A549 (cell line): ENCODE measurements around the gene ARHGEF6. TPM values are rescaled to one million over a fixed set of nuclear protein-coding genes. Genes with fewer than 3 reads are reported as not detected.

Source experiments
- ATAC-seq, 2 experiments: fragments of 200-7000 bp in 1 of 2; fragments of >200 bp in 1 of 2; cut with Nextera tagmentation in 1 of 2; cut with Tn5 transposase in 1 of 2; 3 replicates each; pipeline versions ENCODE4 v1.8.0 to v1.9.1; 2018 to 2020; ENCODE audit warnings: mild to moderate bottlenecking in 1 of 2, moderate library complexity in 1 of 2
- CTCF ChIA-PET: fragments of 300-600 bp; sonication (Branson Sonifier 250); formaldehyde crosslinking; extraction: SDS; loops from one replicate; lab custom pipeline; 2021; ENCODE audit warnings: antibody characterized with exemption, inconsistent platforms; lab: Yijun Ruan, JAX
- POLR2A ChIA-PET: fragments of 350-600 bp; formaldehyde crosslinking; extraction: SDS; loops from one replicate; lab custom pipeline; 2021; ENCODE audit warnings: antibody characterized with exemption, inconsistent platforms; lab: Yijun Ruan, JAX
- DNase-seq, 2 experiments: peaks; one replicate each; pipeline versions ENCODE4 v3.0.0 to v3.0.0-alpha.2; 2011 to 2016; ENCODE audit warnings: low read depth in 1 of 2, low spot score in 1 of 2
- FAIRE-seq: peaks from 2 replicates; lab custom pipeline; 2011; peaks lifted over from hg19 to GRCh38; lab: Jason Lieb, UNC
- H3K27ac ChIP-seq, 2 experiments: fragments of >200 bp; sonication (Bioruptor Twin); formaldehyde crosslinking; 3 replicates each; pipeline ENCODE4 v1.5.1; 2016 to 2017
- H3K4me1 ChIP-seq: fragments of >200 bp; sonication (Bioruptor Twin); formaldehyde crosslinking; 3 replicates; pipeline ENCODE4 v1.6.1; 2016
- H3K4me2 ChIP-seq: fragments of >200 bp; sonication (Bioruptor Twin); formaldehyde crosslinking; 3 replicates; pipeline ENCODE4 v1.6.1; 2016
- H3K4me3 ChIP-seq: fragments of >200 bp; sonication (Bioruptor Twin); formaldehyde crosslinking; 3 replicates; pipeline ENCODE4 v1.5.1; 2016
- H3K9me3 ChIP-seq: fragments of >200 bp; sonication (Bioruptor Twin); formaldehyde crosslinking; 3 replicates; pipeline ENCODE4 v1.6.1; 2016
- CBX2 ChIP-seq: fragments of 200-600 bp; sonication (generic); IDR thresholded peaks from 2 replicates; pipeline ENCODE4 v1.6.1; 2016; ENCODE audit warnings: low read depth, mild to moderate bottlenecking, borderline replicate concordance
- CHD4 ChIP-seq: fragments of 200-600 bp; sonication (generic); IDR thresholded peaks from 2 replicates; pipeline ENCODE4 v1.6.1; 2016; ENCODE audit warnings: antibody characterized with exemption, mild to moderate bottlenecking, borderline replicate concordance
- EHF ChIP-seq: fragments of 250-450 bp; sonication (Bioruptor Pico); IDR thresholded peaks from 2 replicates; pipeline ENCODE4 v1.5.0; 2020; ENCODE audit warnings: mild to moderate bottlenecking
- EHMT2 ChIP-seq: fragments of 200-600 bp; sonication (generic); IDR thresholded peaks from 2 replicates; pipeline ENCODE4 v1.6.1; 2016; ENCODE audit warnings: antibody characterized with exemption, low read depth, mild to moderate bottlenecking, moderate library complexity
- FOXS1 ChIP-seq: fragments of 250-450 bp; sonication (Bioruptor Pico); IDR thresholded peaks from 2 replicates; pipeline ENCODE4 v1.5.0; 2020; ENCODE audit warnings: mild to moderate bottlenecking, moderate library complexity
- HDAC2 ChIP-seq: fragments of 200-600 bp; sonication (generic); IDR thresholded peaks from 2 replicates; pipeline ENCODE4 v1.6.1; 2016
- HEYL ChIP-seq: fragments of 250-450 bp; sonication (Bioruptor Pico); IDR thresholded peaks from 2 replicates; pipeline ENCODE4 v1.8.0; 2021; ENCODE audit warnings: mild to moderate bottlenecking, moderate library complexity
- HOXB13 ChIP-seq: fragments of 250-450 bp; sonication (Bioruptor Pico); IDR thresholded peaks from 2 replicates; pipeline ENCODE4 v1.5.0; 2020; ENCODE audit warnings: low read depth, mild to moderate bottlenecking, moderate library complexity
- JUN ChIP-seq, 2 experiments: fragments of >200 bp; sonication (Bioruptor Twin); formaldehyde crosslinking; IDR thresholded peaks; 2 replicates in 1 of 2; 3 replicates in 1 of 2; pipeline ENCODE4 v1.6.1; 2016 to 2017
- KDM5A ChIP-seq: fragments of 200-600 bp; sonication (generic); IDR thresholded peaks from 2 replicates; pipeline ENCODE4 v1.6.1; 2016; ENCODE audit warnings: antibody characterized with exemption, mild to moderate bottlenecking
- MAFK ChIP-seq: fragments of 450-650 bp; IDR thresholded peaks from 2 replicates; pipeline ENCODE4 v1.6.1; 2014; ENCODE audit not compliant: partially characterized antibody
- MYC ChIP-seq: IDR thresholded peaks from 2 replicates; pipeline ENCODE4 v1.6.1; 2012; ENCODE audit warnings: mild to moderate bottlenecking, inconsistent platforms, low read length, improper control_type of control experiment, borderline replicate concordance
- NFE2L2 ChIP-seq: fragments of 150-350 bp; conservative IDR thresholded peaks from 2 replicates; pipeline ENCODE4 v1.6.1; 2014; ENCODE audit warnings: low read length
- POLR2A ChIP-seq: IDR thresholded peaks from 2 replicates; pipeline ENCODE4 v1.6.1; 2012; ENCODE audit warnings: mild to moderate bottlenecking, low read length
- POLR2AphosphoS2 ChIP-seq: conservative IDR thresholded peaks from 2 replicates; pipeline ENCODE4 v1.6.1; 2012; ENCODE audit warnings: low read length, improper control_type of control experiment, inconsistent platforms
- RNF2 ChIP-seq: fragments of 200-600 bp; sonication (generic); IDR thresholded peaks from 2 replicates; pipeline ENCODE4 v1.6.1; 2016; ENCODE audit warnings: low read depth, mild to moderate bottlenecking, antibody characterized with exemption, moderate library complexity, borderline replicate concordance
- SREBF2 ChIP-seq: fragments of 450-650 bp; IDR thresholded peaks from 2 replicates; pipeline ENCODE4 v1.6.1; 2014; ENCODE audit warnings: mild to moderate bottlenecking, moderate library complexity
- TFCP2L1 ChIP-seq: fragments of 250-450 bp; sonication (Bioruptor Pico); IDR thresholded peaks from 2 replicates; pipeline ENCODE4 v1.5.0; 2021; ENCODE audit warnings: mild to moderate bottlenecking
- TP53 ChIP-seq: fragments of 250-450 bp; sonication (Bioruptor Pico); IDR thresholded peaks from 2 replicates; pipeline ENCODE4 v1.5.0; 2021; ENCODE audit warnings: mild to moderate bottlenecking, moderate library complexity
- ZC3H11A ChIP-seq: fragments of 450-650 bp; IDR thresholded peaks from 2 replicates; pipeline ENCODE4 v1.6.1; 2014; ENCODE audit warnings: antibody characterized with exemption, mild to moderate bottlenecking
- ZFP36 ChIP-seq: fragments of 450-650 bp; IDR thresholded peaks from 2 replicates; pipeline ENCODE4 v1.6.1; 2014; ENCODE audit warnings: borderline replicate concordance; ENCODE audit not compliant: partially characterized antibody
- ZSCAN20 ChIP-seq: fragments of 250-450 bp; sonication (Bioruptor Pico); IDR thresholded peaks from 2 replicates; pipeline ENCODE4 v1.8.0; 2022; ENCODE audit warnings: mild to moderate bottlenecking, moderate library complexity
- WGBS: methylation state at CpG from one replicate; pipeline ENCODE4 v1.1.6; 2017; ENCODE audit errors: missing lambda C conversion rate; 5-methylcytosine and 5-hydroxymethylcytosine counted together
- polyA plus RNA-seq, 4 experiments: library from polyadenylated mRNA; depleted of rRNA in 3 of 4; stranded (reverse); fragments of >200 nt; fragmentation: RNase III in 1 of 4; extraction: RNeasy Plus Mini Kit Qiagen cat#74134 plus additional on column Dnase treatment in 1 of 4; gene quantifications; 2 replicates in 3 of 4; 3 replicates in 1 of 4; pipeline ENCODE4 v1.2.3, GENCODE V29; 2011 to 2017
- TF ChIP-seq, protein P1 (sequence below): IDR thresholded peaks from 2 replicates; pipeline ENCODE4 v1.6.1; 2012
- TF ChIP-seq, protein P2 (sequence below): fragments of 150-350 bp; IDR thresholded peaks from 2 replicates; pipeline ENCODE4 v1.6.1; 2014; ENCODE audit warnings: low read depth, mild to moderate bottlenecking, low read length
- TF ChIP-seq, protein P3 (sequence below): IDR thresholded peaks from 2 replicates; pipeline ENCODE4 v1.6.1; 2012; ENCODE audit warnings: low read depth, borderline replicate concordance
- TF ChIP-seq, protein P4 (sequence below): fragments of 200-600 bp; sonication (generic); IDR thresholded peaks from 2 replicates; pipeline ENCODE4 v1.6.1; 2016; ENCODE audit warnings: antibody characterized with exemption, mild to moderate bottlenecking, moderate library complexity
- TF ChIP-seq, protein P5 (sequence below): fragments of 450-650 bp; IDR thresholded peaks from 2 replicates; pipeline ENCODE4 v1.6.1; 2014; ENCODE audit warnings: antibody characterized with exemption
- TF ChIP-seq, protein P6 (sequence below): fragments of >200 bp; sonication (Bioruptor Twin); formaldehyde crosslinking; IDR thresholded peaks from 2 replicates; pipeline ENCODE4 v1.6.1; 2016

The ARHGEF6 gene
- polyA plus RNA-seq, 2 of the 4 experiments (the other 2 are of a cell fraction): 0.10 to 0.30 TPM

DNA sequence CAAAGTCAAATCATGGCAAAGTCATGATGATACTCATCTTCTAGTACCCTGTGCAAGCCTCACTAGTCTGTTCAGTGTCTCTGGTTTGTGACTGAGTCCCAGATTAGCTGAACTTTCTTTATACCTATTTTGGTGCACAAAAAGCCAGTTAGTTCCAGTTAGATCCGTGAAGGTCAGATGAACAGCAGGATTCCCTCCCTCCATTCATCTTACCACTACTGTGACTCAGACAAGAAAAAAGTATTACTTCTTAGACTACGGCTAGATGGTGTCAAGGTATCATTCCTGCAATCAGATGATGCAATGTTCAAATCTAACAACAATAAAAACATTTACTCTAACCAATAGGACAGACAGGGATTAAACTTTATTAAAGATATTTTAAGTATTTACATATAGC is 30.4 kb downstream of the ARHGEF6 start (continued):
- TF ChIP-seq SREBF2: no peak
- no peak for TF ChIP-seq TFCP2L1 (CRISPR knock-in tag)
- TF ChIP-seq, all 56 proteins: peak for 0

DNA sequence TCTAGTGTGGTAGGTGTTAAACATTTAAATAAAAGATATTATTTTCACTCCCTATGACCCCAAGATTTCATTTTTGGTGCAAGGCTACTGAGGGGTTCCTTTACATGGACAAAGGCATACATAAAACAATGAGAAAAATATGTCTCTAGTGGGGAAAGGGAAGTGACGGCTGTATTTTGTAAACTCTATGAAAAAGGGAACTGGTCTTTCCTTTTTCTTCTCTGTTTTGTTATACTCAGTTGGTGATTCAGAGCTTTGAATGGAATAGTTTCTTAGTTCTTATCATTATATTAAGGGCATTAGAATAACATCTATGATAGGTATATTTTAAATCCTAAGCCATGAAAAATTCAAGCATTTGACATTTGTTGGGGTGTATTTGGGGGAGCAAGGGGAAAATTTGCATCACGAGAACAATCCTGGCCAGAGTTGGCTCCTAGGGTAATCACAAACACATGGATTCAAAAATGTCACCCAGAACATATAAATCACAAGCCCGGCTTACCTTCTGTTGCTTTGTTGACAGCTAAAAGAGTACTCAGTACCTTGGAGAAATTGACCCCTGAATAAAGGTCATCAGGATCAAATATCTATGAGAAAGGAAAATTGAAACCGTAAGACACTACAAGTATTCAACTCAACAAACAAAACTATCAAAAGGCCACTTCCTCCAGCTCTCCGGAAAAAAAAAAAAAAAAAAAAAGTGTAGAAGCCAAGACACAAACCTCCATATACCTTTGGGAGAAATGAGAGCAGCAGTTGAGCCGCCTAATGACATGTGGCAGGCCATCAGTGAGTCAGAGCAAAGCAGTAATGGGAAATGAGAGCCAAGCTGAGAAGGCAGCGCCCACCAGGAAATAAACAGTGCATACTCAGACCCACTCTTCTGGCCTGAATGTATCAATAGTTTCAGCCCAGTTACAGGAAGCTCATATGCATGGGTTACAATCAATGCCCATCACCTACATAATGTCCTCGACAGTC is 33.4 kb downstream of the ARHGEF6 start:
- H3K4me2 ChIP-seq: no peak overlapping the region
- POLR2A ChIA-PET: no interaction called here

DNA sequence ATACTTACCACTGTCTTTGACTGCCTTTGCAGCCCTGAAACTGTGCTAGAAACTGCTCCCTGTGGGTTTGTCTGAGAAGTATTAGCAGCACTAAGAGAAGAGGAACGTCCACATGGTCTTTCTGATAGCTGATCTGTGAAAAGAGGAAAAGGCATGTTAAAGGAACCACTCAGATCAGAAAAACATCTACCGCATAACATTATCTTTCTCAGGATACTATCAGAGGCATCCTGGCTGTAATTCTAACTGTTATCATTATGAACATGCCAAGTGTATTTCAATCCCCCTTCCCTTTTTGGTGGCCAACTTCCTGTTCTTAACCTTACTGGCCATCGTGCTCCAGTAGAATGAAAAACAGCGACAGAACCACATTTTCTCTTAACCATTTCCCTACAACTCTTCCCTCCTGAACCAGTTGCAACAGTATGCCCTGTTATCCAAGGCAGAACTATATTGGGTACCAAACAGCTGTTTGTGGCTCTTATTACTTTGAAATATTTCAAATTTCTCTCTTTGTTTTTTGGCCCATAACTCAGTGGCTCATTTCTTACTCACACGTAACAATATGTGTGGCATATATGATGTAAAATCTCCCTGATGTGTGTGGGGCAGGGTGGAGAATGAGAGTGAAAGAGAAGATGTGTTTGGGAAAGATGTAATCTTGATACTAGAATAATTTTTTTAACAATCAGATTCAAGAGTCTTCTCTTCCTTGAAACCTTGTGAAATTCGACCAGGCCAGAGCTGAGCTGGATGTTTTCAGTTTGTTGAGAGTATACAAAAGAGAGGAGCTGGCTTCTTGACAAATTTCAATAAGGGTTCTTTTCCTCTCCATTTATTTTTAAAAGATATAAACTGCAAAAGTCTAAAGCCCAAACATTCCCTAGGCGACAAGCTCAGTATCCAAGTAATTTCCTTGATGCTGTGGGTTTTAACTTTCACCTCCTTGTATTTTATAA is 35.2 kb downstream of the ARHGEF6 start:
- no peak overlapping the region for H3K27ac ChIP-seq
- DNase-seq (no peak), ATAC-seq (no peak), FAIRE-seq (no peak)
- H3K4me2 ChIP-seq: no peak overlapping the region
- H3K9me3 ChIP-seq: no peaks in the 10 kb centered on the region
- ChIA-PET CTCF (interaction anchor here (0.9 to 1.7 kb wide), 3 partner anchors 15 to 180 kb away, joined by 3 to 4 read pairs (median 3); no protein-coding TSS in a partner anchor), POLR2A (no interaction called here)
- 60% methylated on average over 7 of the region's 7 CpGs for WGBS
- no peaks in the 10 kb centered on the region for H3K4me1 ChIP-seq
- no peak overlapping the region for H3K4me3 ChIP-seq
- TF ChIP-seq, protein P1, sequence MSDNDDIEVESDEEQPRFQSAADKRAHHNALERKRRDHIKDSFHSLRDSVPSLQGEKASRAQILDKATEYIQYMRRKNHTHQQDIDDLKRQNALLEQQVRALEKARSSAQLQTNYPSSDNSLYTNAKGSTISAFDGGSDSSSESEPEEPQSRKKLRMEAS: no peak
- TF ChIP-seq RNF2 (no peak), HDAC2 (no peak), ZFP36 (no peak), EHF (CRISPR knock-in tag) (no peak), JUN (IDR thresholded peaks at IDR 0.05) (no peak), POLR2AphosphoS2 (no peak), KDM5A (no peak), CHD4 (no peak), NFE2L2 (no peak), HEYL (CRISPR knock-in tag) (no peak)
- TF ChIP-seq, protein P2, sequence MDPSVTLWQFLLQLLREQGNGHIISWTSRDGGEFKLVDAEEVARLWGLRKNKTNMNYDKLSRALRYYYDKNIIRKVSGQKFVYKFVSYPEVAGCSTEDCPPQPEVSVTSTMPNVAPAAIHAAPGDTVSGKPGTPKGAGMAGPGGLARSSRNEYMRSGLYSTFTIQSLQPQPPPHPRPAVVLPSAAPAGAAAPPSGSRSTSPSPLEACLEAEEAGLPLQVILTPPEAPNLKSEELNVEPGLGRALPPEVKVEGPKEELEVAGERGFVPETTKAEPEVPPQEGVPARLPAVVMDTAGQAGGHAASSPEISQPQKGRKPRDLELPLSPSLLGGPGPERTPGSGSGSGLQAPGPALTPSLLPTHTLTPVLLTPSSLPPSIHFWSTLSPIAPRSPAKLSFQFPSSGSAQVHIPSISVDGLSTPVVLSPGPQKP: no peak
- TF ChIP-seq, protein P3, sequence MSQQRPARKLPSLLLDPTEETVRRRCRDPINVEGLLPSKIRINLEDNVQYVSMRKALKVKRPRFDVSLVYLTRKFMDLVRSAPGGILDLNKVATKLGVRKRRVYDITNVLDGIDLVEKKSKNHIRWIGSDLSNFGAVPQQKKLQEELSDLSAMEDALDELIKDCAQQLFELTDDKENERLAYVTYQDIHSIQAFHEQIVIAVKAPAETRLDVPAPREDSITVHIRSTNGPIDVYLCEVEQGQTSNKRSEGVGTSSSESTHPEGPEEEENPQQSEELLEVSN: no peak
- TF ChIP-seq, protein P4, sequence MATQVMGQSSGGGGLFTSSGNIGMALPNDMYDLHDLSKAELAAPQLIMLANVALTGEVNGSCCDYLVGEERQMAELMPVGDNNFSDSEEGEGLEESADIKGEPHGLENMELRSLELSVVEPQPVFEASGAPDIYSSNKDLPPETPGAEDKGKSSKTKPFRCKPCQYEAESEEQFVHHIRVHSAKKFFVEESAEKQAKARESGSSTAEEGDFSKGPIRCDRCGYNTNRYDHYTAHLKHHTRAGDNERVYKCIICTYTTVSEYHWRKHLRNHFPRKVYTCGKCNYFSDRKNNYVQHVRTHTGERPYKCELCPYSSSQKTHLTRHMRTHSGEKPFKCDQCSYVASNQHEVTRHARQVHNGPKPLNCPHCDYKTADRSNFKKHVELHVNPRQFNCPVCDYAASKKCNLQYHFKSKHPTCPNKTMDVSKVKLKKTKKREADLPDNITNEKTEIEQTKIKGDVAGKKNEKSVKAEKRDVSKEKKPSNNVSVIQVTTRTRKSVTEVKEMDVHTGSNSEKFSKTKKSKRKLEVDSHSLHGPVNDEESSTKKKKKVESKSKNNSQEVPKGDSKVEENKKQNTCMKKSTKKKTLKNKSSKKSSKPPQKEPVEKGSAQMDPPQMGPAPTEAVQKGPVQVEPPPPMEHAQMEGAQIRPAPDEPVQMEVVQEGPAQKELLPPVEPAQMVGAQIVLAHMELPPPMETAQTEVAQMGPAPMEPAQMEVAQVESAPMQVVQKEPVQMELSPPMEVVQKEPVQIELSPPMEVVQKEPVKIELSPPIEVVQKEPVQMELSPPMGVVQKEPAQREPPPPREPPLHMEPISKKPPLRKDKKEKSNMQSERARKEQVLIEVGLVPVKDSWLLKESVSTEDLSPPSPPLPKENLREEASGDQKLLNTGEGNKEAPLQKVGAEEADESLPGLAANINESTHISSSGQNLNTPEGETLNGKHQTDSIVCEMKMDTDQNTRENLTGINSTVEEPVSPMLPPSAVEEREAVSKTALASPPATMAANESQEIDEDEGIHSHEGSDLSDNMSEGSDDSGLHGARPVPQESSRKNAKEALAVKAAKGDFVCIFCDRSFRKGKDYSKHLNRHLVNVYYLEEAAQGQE: no peak

More for the DNA sequence above, 33.4 kb downstream of the ARHGEF6 start:
- 61% methylated on average over 8 of the region's 8 CpGs for WGBS
- DNase-seq (no peak), FAIRE-seq (peak; percentile 56)
- CTCF ChIA-PET: interaction anchor here (0.5 to 0.6 kb wide), 2 partner anchors 53 to 156 kb away, joined by 3 read pairs; no protein-coding TSS in a partner anchor
- Histone ChIP-seq H3K4me1 (no peaks in the 10 kb centered on the region), H3K9me3 (no peaks in the 10 kb centered on the region), H3K4me3 (no peak overlapping the region), H3K27ac (no peak overlapping the region)
- no peak for TF ChIP-seq POLR2A
- TF ChIP-seq ZC3H11A: no peak
- TF ChIP-seq MYC: no peak
- no peak for TF ChIP-seq MAFK
- TF ChIP-seq CBX2: no peak
- TF ChIP-seq TP53: no peak
- no peak for TF ChIP-seq EHMT2
- TF ChIP-seq HOXB13 (CRISPR knock-in tag): no peak
- no peak for TF ChIP-seq SREBF2
- TF ChIP-seq, protein P3: no peak
- TF ChIP-seq, protein P5, sequence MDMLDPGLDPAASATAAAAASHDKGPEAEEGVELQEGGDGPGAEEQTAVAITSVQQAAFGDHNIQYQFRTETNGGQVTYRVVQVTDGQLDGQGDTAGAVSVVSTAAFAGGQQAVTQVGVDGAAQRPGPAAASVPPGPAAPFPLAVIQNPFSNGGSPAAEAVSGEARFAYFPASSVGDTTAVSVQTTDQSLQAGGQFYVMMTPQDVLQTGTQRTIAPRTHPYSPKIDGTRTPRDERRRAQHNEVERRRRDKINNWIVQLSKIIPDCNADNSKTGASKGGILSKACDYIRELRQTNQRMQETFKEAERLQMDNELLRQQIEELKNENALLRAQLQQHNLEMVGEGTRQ: no peak
- TF ChIP-seq, protein P6, sequence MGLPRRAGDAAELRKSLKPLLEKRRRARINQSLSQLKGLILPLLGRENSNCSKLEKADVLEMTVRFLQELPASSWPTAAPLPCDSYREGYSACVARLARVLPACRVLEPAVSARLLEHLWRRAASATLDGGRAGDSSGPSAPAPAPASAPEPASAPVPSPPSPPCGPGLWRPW: no peak
- TF ChIP-seq FOXS1 (CRISPR knock-in tag): no peak
- no peak for TF ChIP-seq JUN (IDR thresholded peaks at IDR 0.05)
- TF ChIP-seq ZSCAN20 (CRISPR knock-in tag): no peak
- TF ChIP-seq, all 56 proteins: peak for 0
- ATAC-seq: no peak
